WI38 (cell line): ENCODE data around the gene CEP120.

ENCODE experiments used
- H3K4me3 ChIP-seq: 2 replicates; pipeline ENCODE4 v1.5.1; 2011; ENCODE audit warnings: low read depth, mild to moderate bottlenecking, control low read depth, low read length
- TF ChIP-seq, protein P1 (sequence below): IDR thresholded peaks from 2 replicates; pipeline ENCODE4 v1.5.1; 2012; ENCODE audit warnings: low read depth, mild to moderate bottlenecking, control low read depth, low read length

Gene CEP120

GRCh38 chr5:123448743-123449142 lies 25.5 kb upstream of the CEP120 start:
- no peak overlapping the region for H3K4me3 ChIP-seq
- TF ChIP-seq, protein P1, sequence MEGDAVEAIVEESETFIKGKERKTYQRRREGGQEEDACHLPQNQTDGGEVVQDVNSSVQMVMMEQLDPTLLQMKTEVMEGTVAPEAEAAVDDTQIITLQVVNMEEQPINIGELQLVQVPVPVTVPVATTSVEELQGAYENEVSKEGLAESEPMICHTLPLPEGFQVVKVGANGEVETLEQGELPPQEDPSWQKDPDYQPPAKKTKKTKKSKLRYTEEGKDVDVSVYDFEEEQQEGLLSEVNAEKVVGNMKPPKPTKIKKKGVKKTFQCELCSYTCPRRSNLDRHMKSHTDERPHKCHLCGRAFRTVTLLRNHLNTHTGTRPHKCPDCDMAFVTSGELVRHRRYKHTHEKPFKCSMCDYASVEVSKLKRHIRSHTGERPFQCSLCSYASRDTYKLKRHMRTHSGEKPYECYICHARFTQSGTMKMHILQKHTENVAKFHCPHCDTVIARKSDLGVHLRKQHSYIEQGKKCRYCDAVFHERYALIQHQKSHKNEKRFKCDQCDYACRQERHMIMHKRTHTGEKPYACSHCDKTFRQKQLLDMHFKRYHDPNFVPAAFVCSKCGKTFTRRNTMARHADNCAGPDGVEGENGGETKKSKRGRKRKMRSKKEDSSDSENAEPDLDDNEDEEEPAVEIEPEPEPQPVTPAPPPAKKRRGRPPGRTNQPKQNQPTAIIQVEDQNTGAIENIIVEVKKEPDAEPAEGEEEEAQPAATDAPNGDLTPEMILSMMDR = no peak

DNA sequence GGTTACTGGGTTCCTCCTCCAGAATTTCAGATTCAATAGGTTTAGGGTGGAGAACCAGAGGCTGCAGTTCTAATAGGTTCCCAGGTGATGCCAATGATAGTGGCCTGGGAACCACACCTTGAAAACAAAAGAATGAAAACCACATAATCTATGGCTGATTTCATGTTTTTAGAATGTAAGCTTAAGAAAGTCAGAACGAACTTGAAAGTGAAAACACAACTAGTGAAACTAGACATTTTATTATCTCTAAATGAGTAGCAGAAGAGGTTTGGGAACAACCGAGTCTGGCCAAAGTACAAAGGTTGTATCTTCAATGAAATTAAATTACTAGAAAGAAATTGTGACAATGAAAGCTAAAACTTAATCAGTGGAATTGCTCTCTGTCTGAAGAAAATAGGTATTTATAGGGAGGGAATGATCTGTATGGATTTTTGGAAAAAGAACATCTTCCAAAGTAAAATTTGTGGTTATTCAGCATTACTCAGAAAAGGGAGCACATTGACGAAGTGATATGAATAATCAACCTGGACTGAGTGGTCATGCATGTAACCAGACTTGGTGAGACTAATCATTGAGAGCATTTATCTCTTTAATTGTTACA lies 24.9 kb upstream of the CEP120 start:
- TF ChIP-seq, protein P1 = no peak
- H3K4me3 ChIP-seq = no peak overlapping the region

DNA sequence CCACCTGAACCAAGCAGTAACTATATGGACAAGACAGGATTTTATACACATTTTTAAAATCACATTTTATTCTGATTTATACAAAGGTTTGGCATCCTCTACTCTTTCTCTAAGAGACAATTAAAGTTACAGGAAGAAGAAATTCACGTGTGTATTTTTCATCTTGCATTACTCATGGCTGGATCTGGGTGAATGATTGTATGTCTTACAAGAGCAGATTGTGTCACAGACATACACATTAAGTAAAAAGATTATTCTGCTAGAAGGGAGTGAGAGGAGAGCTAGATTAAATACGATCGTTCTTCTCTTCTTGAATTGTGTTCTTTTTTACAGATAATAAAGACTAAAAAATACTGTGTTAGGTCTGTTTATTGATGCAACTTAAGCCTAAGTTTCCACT lies 20.8 kb upstream of the CEP120 start:
- no peak overlapping the region for H3K4me3 ChIP-seq
- TF ChIP-seq, protein P1 = no peak

- H3K4me3 ChIP-seq = no peak overlapping the region
- TF ChIP-seq, protein P1 = no peak
Observed at GRCh38 chr5:123441408-123441807, 18.2 kb upstream of the CEP120 start.

- TF ChIP-seq, protein P1 = no peak
- no peak overlapping the region for H3K4me3 ChIP-seq
Observed at GRCh38 chr5:123440456-123441181, 17.4 kb upstream of the CEP120 start.

GRCh38 chr5:123439709-123440108 lies 16.5 kb upstream of the CEP120 start:
- no peak overlapping the region for H3K4me3 ChIP-seq
- TF ChIP-seq, protein P1 = no peak

GRCh38 chr5:123438902-123439301 lies 15.7 kb upstream of the CEP120 start:
- TF ChIP-seq, protein P1 = no peak
- no peak overlapping the region for H3K4me3 ChIP-seq
